ENCODE data around the gene GALNT3. TPM values are rescaled to one million over a fixed set of nuclear protein-coding genes. Genes with fewer than 3 reads are reported as not detected.

Gene GALNT3
- total and polyA plus RNA-seq, 7 donors = 0.16 to 33.5 (median 1.1) TPM

- DNase-seq = no peak
- intact Hi-C loops (cut with DNase I) = no loop called here
- Histone ChIP-seq H3K27me3 (peaks cover 6 to 29% (median 14%) of the 10 kb centered on the region in 3 donors), H3K4me1 (peaks cover 0 to 18% (median 14%) of the 10 kb centered on the region in 4 donors), H3K36me3 (no peaks in the 10 kb centered on the region), H3K4me3 (peak overlapping the region in 3 of 4 donors; percentile 37 to 52 (median 50)), H3K27ac (peak overlapping the region in 1 of 4 donors; percentile 43), H3K9me3 (no peaks in the 10 kb centered on the region)
- TF ChIP-seq POLR2A (IDR thresholded peaks at IDR 0.05) (no peak), EP300 (IDR thresholded peaks at IDR 0.05) (no peak), POLR2AphosphoS5 (IDR thresholded peaks at IDR 0.05) (no peak)
- TF ChIP-seq, protein P1, sequence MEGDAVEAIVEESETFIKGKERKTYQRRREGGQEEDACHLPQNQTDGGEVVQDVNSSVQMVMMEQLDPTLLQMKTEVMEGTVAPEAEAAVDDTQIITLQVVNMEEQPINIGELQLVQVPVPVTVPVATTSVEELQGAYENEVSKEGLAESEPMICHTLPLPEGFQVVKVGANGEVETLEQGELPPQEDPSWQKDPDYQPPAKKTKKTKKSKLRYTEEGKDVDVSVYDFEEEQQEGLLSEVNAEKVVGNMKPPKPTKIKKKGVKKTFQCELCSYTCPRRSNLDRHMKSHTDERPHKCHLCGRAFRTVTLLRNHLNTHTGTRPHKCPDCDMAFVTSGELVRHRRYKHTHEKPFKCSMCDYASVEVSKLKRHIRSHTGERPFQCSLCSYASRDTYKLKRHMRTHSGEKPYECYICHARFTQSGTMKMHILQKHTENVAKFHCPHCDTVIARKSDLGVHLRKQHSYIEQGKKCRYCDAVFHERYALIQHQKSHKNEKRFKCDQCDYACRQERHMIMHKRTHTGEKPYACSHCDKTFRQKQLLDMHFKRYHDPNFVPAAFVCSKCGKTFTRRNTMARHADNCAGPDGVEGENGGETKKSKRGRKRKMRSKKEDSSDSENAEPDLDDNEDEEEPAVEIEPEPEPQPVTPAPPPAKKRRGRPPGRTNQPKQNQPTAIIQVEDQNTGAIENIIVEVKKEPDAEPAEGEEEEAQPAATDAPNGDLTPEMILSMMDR (IDR thresholded peaks at IDR 0.05) = no peak
- WGBS, 2 donors = 7 to 36% methylated on average over 2 of the region's 2 CpGs
Observed at GRCh38 chr2:165795011-165795410, 964 bp upstream of the GALNT3 start.

- Histone ChIP-seq H3K27ac (peak overlapping the region in 2 of 4 donors; percentile 33 to 43), H3K4me1 (peaks cover 0 to 18% (median 14%) of the 10 kb centered on the region in 4 donors), H3K27me3 (peaks cover 6 to 29% (median 14%) of the 10 kb centered on the region in 3 donors), H3K4me3 (peak overlapping the region in 3 of 4 donors; percentile 37 to 52 (median 50)), H3K36me3 (no peaks in the 10 kb centered on the region), H3K9me3 (no peaks in the 10 kb centered on the region)
- DNase-seq = peak; percentile 57
- 1 to 2% methylated on average over 18 of the region's 18 CpGs for WGBS, 2 donors
- intact Hi-C loops (cut with DNase I) = no loop called here
- TF ChIP-seq, protein P1 (IDR thresholded peaks at IDR 0.05) = no peak
- TF ChIP-seq POLR2AphosphoS5 (IDR thresholded peaks at IDR 0.05) (no peak), POLR2A (IDR thresholded peaks at IDR 0.05) (no peak), EP300 (IDR thresholded peaks at IDR 0.05) (no peak)
Observed at GRCh38 chr2:165794536-165794928, 485 bp upstream of the GALNT3 start.

- Histone ChIP-seq H3K4me3 (peak overlapping the region; percentile 7 to 52 (median 44)), H3K27me3 (peaks cover 6 to 29% (median 14%) of the 10 kb centered on the region in 3 donors), H3K36me3 (no peaks in the 10 kb centered on the region), H3K9me3 (no peaks in the 10 kb centered on the region), H3K4me1 (peaks cover 0 to 18% (median 14%) of the 10 kb centered on the region in 4 donors), H3K27ac (peak overlapping the region in 2 of 4 donors; percentile 0 to 24)
- intact Hi-C loops (cut with DNase I) = no loop called here
- 2 to 8% methylated on average over 35 of the region's 35 CpGs for whole genome bisulfite sequencing, 2 donors
- no peak for DNase-seq
- TF ChIP-seq EP300 (IDR thresholded peaks at IDR 0.05) (no peak), POLR2A (IDR thresholded peaks at IDR 0.05) (peak in 1 of 2 donors; percentile 12)
Observed at GRCh38 chr2:165793161-165793778, 777 bp downstream of the GALNT3 start.

- no peak overlapping the region for H3K4me3 ChIP-seq
- 38 to 95% methylated on average over 1 of the region's 1 CpG for WGBS, 2 donors
- no peak for DNase-seq
- intact Hi-C loops (cut with DNase I) = no loop called here
- TF ChIP-seq POLR2AphosphoS5 (IDR thresholded peaks at IDR 0.05) (no peak), POLR2A (IDR thresholded peaks at IDR 0.05) (no peak), EP300 (IDR thresholded peaks at IDR 0.05) (no peak)
- TF ChIP-seq, protein P1 (IDR thresholded peaks at IDR 0.05) = no peak
- H3K36me3 ChIP-seq = no peaks in the 10 kb centered on the region
- peaks cover 0 to 18% (median 14%) of the 10 kb centered on the region in 4 donors for H3K4me1 ChIP-seq
- H3K27me3 ChIP-seq = peaks cover 6 to 29% (median 14%) of the 10 kb centered on the region in 3 donors
- no peaks in the 10 kb centered on the region for H3K9me3 ChIP-seq
- H3K27ac ChIP-seq = no peak overlapping the region
Observed at GRCh38 chr2:165792104-165792454, 2.0 kb downstream of the GALNT3 start.

- H3K4me1 ChIP-seq = peaks cover 0 to 18% (median 14%) of the 10 kb centered on the region in 4 donors
- no peak overlapping the region for H3K4me3 ChIP-seq
- peaks cover 6 to 29% (median 14%) of the 10 kb centered on the region in 3 donors for H3K27me3 ChIP-seq
- 26 to 66% methylated on average over 2 of the region's 2 CpGs for WGBS, 2 donors
- intact Hi-C loops (cut with DNase I) = no loop called here
- H3K9me3 ChIP-seq = no peaks in the 10 kb centered on the region
- H3K36me3 ChIP-seq = no peaks in the 10 kb centered on the region
- no peak for TF ChIP-seq EP300 (IDR thresholded peaks at IDR 0.05)
- TF ChIP-seq, protein P1 (IDR thresholded peaks at IDR 0.05) = no peak
- TF ChIP-seq POLR2A (IDR thresholded peaks at IDR 0.05) = no peak
- TF ChIP-seq POLR2AphosphoS5 (IDR thresholded peaks at IDR 0.05) = no peak
- DNase-seq = no peak
- no peak overlapping the region for H3K27ac ChIP-seq
Observed at GRCh38 chr2:165791421-165792103, 2.5 kb downstream of the GALNT3 start.

Data from sigmoid colon (tissue), 7 donors.